Upper lobe of right lung (tissue), 1 donor: ENCODE measurements around the gene ZNF521. TPM values are rescaled to one million over a fixed set of nuclear protein-coding genes. Genes with fewer than 3 reads are reported as not detected.

ENCODE experiments used
- ATAC-seq: fragments of 200-7000 bp; cut with Tn5 transposase; one replicate; pipeline ENCODE4 v1.9.1; 2020; ENCODE audit warnings: mild to moderate bottlenecking, moderate library complexity
- DNase-seq: peaks from one replicate; pipeline ENCODE4 v3.0.0-alpha.2; 2020
- H3K27ac ChIP-seq: fragments of 200-600 bp; one replicate; pipeline ENCODE4 v1.8.0; 2022
- H3K27me3 ChIP-seq: fragments of 200-600 bp; one replicate; pipeline ENCODE4 v1.8.0; 2022; ENCODE audit warnings: mild to moderate bottlenecking
- H3K36me3 ChIP-seq: fragments of 200-600 bp; one replicate; pipeline ENCODE4 v1.8.0; 2022
- H3K4me1 ChIP-seq: fragments of 200-600 bp; one replicate; pipeline ENCODE4 v1.8.0; 2022
- H3K4me3 ChIP-seq: fragments of 200-600 bp; one replicate; pipeline ENCODE4 v1.8.0; 2022; ENCODE audit warnings: mild to moderate bottlenecking
- H3K9me3 ChIP-seq: fragments of 200-600 bp; one replicate; pipeline ENCODE4 v1.8.0; 2022
- CTCF ChIP-seq: fragments of 200-600 bp; IDR thresholded peaks from one replicate; pipeline ENCODE4 v1.8.0; 2022; ENCODE audit warnings: antibody characterized with exemption
- intact Hi-C: fragments of 100-400 bp; cut with DNase I; formaldehyde crosslinking; loops from one replicate; pipeline ENCODE4 v1.11.0; 2022
- total RNA-seq: library from RNA; stranded (reverse); fragmentation: NEBNext Ultra II Directional; extraction: Animal tissue kit (Norgen Biotek cat#: 25700); gene quantifications from one replicate; pipeline ENCODE4 v1.2.1, GENCODE V29; 2021
- donor health status: DM: no; HTN: yes; CAD: no; lungs with severe emphysema.

ZNF521 gene
- total RNA-seq, 1 donor from 2014 or later = 25.0 TPM

GRCh38 chr18:25174324-25174723, 177.6 kb downstream of the ZNF521 start:
- Histone ChIP-seq H3K36me3 (no peaks in the 10 kb centered on the region), H3K27ac (no peak overlapping the region), H3K9me3 (no peaks in the 10 kb centered on the region), H3K4me3 (no peak overlapping the region), H3K27me3 (no peaks in the 10 kb centered on the region), H3K4me1 (no peaks in the 10 kb centered on the region)
- ATAC-seq (no peak), DNase-seq (no peak)
- intact Hi-C loops = no loop called here
- TF ChIP-seq CTCF = no peak

- H3K27ac ChIP-seq = no peak overlapping the region
- H3K27me3 ChIP-seq = no peaks in the 10 kb centered on the region
- intact Hi-C loops = no loop called here
- DNase-seq (no peak), ATAC-seq (no peak)
- H3K4me1 ChIP-seq = no peaks in the 10 kb centered on the region
- H3K4me3 ChIP-seq = no peak overlapping the region
- TF ChIP-seq CTCF = no peak
- H3K36me3 ChIP-seq = no peaks in the 10 kb centered on the region
- H3K9me3 ChIP-seq = no peaks in the 10 kb centered on the region
These were observed 180.6 kb downstream of the ZNF521 start for GRCh38 chr18:25171334-25171733.

GRCh38 chr18:25170402-25170801, 181.6 kb downstream of the ZNF521 start:
- Histone ChIP-seq H3K36me3 (no peaks in the 10 kb centered on the region), H3K27me3 (no peaks in the 10 kb centered on the region), H3K4me3 (no peak overlapping the region), H3K9me3 (no peaks in the 10 kb centered on the region), H3K27ac (no peak overlapping the region), H3K4me1 (no peaks in the 10 kb centered on the region)
- ATAC-seq = no peak
- TF ChIP-seq CTCF = no peak
- DNase-seq = no peak
- intact Hi-C loops = no loop called here

GRCh38 chr18:25169701-25170100, 182.3 kb downstream of the ZNF521 start:
- ATAC-seq (no peak), DNase-seq (no peak)
- H3K27ac ChIP-seq = no peak overlapping the region
- intact Hi-C loops = no loop called here
- H3K9me3 ChIP-seq = no peaks in the 10 kb centered on the region
- no peak overlapping the region for H3K4me3 ChIP-seq
- no peak for TF ChIP-seq CTCF
- H3K27me3 ChIP-seq = no peaks in the 10 kb centered on the region
- no peaks in the 10 kb centered on the region for H3K4me1 ChIP-seq
- no peaks in the 10 kb centered on the region for H3K36me3 ChIP-seq

- H3K36me3 ChIP-seq = no peaks in the 10 kb centered on the region
- H3K9me3 ChIP-seq = no peaks in the 10 kb centered on the region
- ATAC-seq (no peak), DNase-seq (no peak)
- H3K27me3 ChIP-seq = no peaks in the 10 kb centered on the region
- no peak overlapping the region for H3K4me3 ChIP-seq
- no peak overlapping the region for H3K27ac ChIP-seq
- TF ChIP-seq CTCF = no peak
- H3K4me1 ChIP-seq = peaks cover 7% of the 10 kb centered on the region
- intact Hi-C loops = no loop called here
These were observed 184.2 kb downstream of the ZNF521 start for GRCh38 chr18:25167612-25168410.
